KMS-11 (cell line): Measurements from ENCODE around the gene PABPN1.

Source experiments
- H2AFZ ChIP-seq: fragments of 200-600 bp; sonication (generic); 2 replicates; pipeline ENCODE4 v1.6.1; 2016; ENCODE audit warnings: antibody characterized with exemption, mixed run types, low read depth
- H3K27ac ChIP-seq: fragments of 200-600 bp; sonication (generic); 2 replicates; pipeline ENCODE4 v1.6.1; 2016; ENCODE audit warnings: mild to moderate bottlenecking, mixed run types
- H3K27me3 ChIP-seq: fragments of 200-600 bp; sonication (generic); 2 replicates; pipeline ENCODE4 v1.6.1; 2017; ENCODE audit warnings: mild to moderate bottlenecking, low read depth, mixed run types, moderate library complexity; ENCODE audit not compliant: insufficient read depth
- H3K36me3 ChIP-seq: fragments of 200-600 bp; sonication (generic); 2 replicates; pipeline ENCODE4 v1.6.1; 2017; ENCODE audit warnings: mild to moderate bottlenecking, mixed run types; ENCODE audit not compliant: insufficient read depth
- H3K4me1 ChIP-seq: fragments of 200-600 bp; sonication (generic); 2 replicates; pipeline ENCODE4 v1.6.1; 2016; ENCODE audit warnings: mild to moderate bottlenecking, low read depth, mixed run types; ENCODE audit not compliant: poor library complexity, severe bottlenecking
- H3K4me2 ChIP-seq: fragments of 200-600 bp; sonication (generic); 2 replicates; pipeline ENCODE4 v1.7.0; 2016; ENCODE audit warnings: mild to moderate bottlenecking, mixed run types
- H3K4me3 ChIP-seq: fragments of 200-600 bp; sonication (generic); IDR thresholded peaks from 2 replicates; pipeline ENCODE4 v1.6.1; 2017; ENCODE audit warnings: low read depth, low read length, mixed read lengths; ENCODE audit not compliant: insufficient read depth
- H3K79me2 ChIP-seq: fragments of 200-600 bp; sonication (generic); 2 replicates; pipeline ENCODE4 v1.6.1; 2016; ENCODE audit warnings: low read depth, mixed run types; ENCODE audit not compliant: insufficient read depth
- H3K9ac ChIP-seq: fragments of 200-600 bp; sonication (generic); 2 replicates; pipeline ENCODE4 v1.6.1; 2016; ENCODE audit warnings: mild to moderate bottlenecking, mixed run types
- H4K20me1 ChIP-seq: fragments of 200-600 bp; sonication (generic); 2 replicates; pipeline ENCODE4 v1.6.1; 2016; ENCODE audit warnings: mild to moderate bottlenecking, mixed run types; ENCODE audit not compliant: insufficient read depth
- CTCF ChIP-seq: fragments of 200-600 bp; sonication (generic); conservative IDR thresholded peaks from 2 replicates; pipeline ENCODE4 v1.6.1; 2017; ENCODE audit warnings: low read depth, mild to moderate bottlenecking, antibody characterized with exemption, low read length, moderate library complexity, mixed read lengths

Gene PABPN1

DNA sequence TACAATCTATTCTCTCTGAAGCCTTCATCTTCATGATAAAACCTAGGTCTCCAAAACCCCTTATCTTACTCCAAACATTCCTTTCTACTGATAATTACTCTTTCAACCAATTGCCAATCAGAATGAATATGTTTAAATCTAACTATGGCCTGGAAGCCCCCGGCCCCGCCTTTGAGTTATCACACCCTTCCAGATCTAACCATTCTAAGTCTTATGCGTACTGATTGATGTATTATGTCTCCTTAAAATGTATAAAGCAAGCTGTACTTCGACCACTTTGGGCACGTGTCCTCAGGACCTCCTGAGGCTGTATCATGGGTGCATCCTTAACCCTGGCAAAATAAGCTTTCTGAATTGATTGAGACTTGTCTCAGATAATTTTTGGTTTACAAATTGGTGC, 14.4 kb downstream of the PABPN1 start:
- Histone ChIP-seq H3K4me2 (no peak overlapping the region), H3K4me1 (no peaks in the 10 kb centered on the region), H3K4me3 (no peak overlapping the region), H3K27ac (no peak overlapping the region), H3K27me3 (no peaks in the 10 kb centered on the region), H2AFZ (no peak overlapping the region), H3K79me2 (no peaks in the 10 kb centered on the region), H3K36me3 (no peaks in the 10 kb centered on the region), H4K20me1 (no peaks in the 10 kb centered on the region), H3K9ac (no peak overlapping the region)
- TF ChIP-seq CTCF = no peak

GRCh38 chr14:23339506-23340268, 18.4 kb downstream of the PABPN1 start:
- H4K20me1 ChIP-seq = no peaks in the 10 kb centered on the region
- H2AFZ ChIP-seq = no peak overlapping the region
- H3K4me2 ChIP-seq = no peak overlapping the region
- no peak overlapping the region for H3K9ac ChIP-seq
- H3K4me3 ChIP-seq = no peak overlapping the region
- no peak for TF ChIP-seq CTCF
- H3K27me3 ChIP-seq = no peaks in the 10 kb centered on the region
- H3K36me3 ChIP-seq = no peaks in the 10 kb centered on the region
- H3K79me2 ChIP-seq = no peaks in the 10 kb centered on the region
- no peaks in the 10 kb centered on the region for H3K4me1 ChIP-seq
- no peak overlapping the region for H3K27ac ChIP-seq

DNA sequence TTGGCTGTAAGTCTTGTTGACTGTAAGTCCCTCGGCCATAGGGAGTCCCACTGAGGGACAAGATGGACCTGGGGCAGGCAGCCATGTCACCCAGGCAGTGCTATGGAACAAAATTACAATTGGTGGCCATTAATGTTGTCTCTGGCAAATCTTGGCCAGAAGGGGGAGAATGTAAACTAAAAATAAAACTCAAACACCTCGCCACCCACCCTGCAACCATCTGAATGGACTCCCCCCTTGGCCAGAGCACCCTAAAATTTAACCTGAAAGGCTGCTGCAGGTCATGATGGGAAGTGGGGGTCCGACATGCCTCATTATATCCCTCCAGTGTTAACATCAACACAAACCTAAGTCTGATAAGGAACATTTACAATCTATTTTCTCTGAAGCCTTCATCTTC, 23.2 kb downstream of the PABPN1 start:
- Histone ChIP-seq H2AFZ (no peak overlapping the region), H3K79me2 (no peaks in the 10 kb centered on the region), H3K27me3 (no peaks in the 10 kb centered on the region), H4K20me1 (no peaks in the 10 kb centered on the region), H3K4me2 (no peak overlapping the region), H3K4me1 (no peaks in the 10 kb centered on the region), H3K4me3 (no peak overlapping the region), H3K9ac (no peak overlapping the region), H3K36me3 (no peaks in the 10 kb centered on the region), H3K27ac (no peak overlapping the region)
- TF ChIP-seq CTCF = no peak

- no peaks in the 10 kb centered on the region for H3K36me3 ChIP-seq
- H2AFZ ChIP-seq = no peak overlapping the region
- H3K27ac ChIP-seq = no peak overlapping the region
- no peaks in the 10 kb centered on the region for H3K4me1 ChIP-seq
- no peak for TF ChIP-seq CTCF
- H3K27me3 ChIP-seq = no peaks in the 10 kb centered on the region
- H4K20me1 ChIP-seq = no peaks in the 10 kb centered on the region
- H3K4me2 ChIP-seq = no peak overlapping the region
- no peak overlapping the region for H3K4me3 ChIP-seq
- no peaks in the 10 kb centered on the region for H3K79me2 ChIP-seq
- H3K9ac ChIP-seq = no peak overlapping the region
Measured at GRCh38 chr14:23345987-23346692, 24.9 kb downstream of the PABPN1 start.
